Measurements from ENCODE around the gene LBX2.
"Not testable (repeated sequence)": the region's sequence is repeated elsewhere in the genome, so short reads cannot be mapped to it uniquely, and the experiment has no call there.

LBX2 gene

DNA sequence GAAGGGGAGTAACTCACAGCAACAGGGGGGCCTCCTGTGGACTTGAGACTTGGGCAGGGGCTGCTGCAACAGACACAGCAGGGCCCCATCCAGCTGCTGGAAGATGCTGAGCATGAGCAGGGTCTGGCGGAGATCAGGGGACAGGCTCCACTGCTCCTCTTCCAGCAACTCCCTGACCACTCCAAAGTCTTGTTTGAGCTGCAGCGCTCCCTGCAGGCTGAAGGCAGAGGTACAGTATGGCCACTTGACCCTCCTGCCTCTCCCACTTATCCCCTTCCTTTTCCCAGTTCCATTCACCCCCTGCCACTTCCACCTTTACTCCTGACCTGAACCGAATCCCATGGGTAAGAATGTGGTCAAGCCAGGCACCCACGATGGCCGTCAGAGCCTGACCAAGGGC, 24.5 kb downstream of the LBX2 start:
- Histone ChIP-seq H3K27me3 (ENCODE audit: control insufficient read depth, insufficient read depth, low read length) (no peaks in the 10 kb centered on the region), H3K9ac (ENCODE audit: low read depth, low read length) (no peak overlapping the region)

DNA sequence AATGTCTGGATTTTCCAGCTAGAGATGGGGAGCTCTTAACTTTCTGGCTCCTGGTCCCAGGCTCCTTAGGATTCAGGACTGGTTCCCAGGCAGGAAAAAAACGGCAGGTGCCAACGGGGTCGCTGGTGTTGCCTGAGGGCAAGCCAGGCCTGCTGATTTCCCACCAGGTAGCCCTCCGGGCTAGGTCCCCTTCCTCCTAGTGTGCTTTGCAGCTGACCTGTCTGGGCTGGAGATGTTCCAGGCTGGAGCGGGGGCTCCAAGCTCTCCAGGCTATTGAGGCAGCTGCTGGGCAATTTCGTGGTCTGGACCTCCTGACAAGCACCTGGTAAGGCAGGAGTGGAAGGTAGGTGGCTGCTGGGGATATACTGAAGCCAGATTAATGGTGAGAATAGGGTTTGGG, 24.9 kb downstream of the LBX2 start:
- no peaks in the 10 kb centered on the region for H3K9me3 ChIP-seq (ENCODE audit: control insufficient read depth, insufficient read depth, low read length)

More for the DNA sequence above, 24.5 kb downstream of the LBX2 start:
- peaks cover 36% of the 10 kb centered on the region for H3K36me3 ChIP-seq (ENCODE audit: control insufficient read depth, insufficient read depth, low read length)
- no peaks in the 10 kb centered on the region for H3K9me3 ChIP-seq (ENCODE audit: control insufficient read depth, insufficient read depth, low read length)
- H3K27ac ChIP-seq (ENCODE audit: low read depth, low read length), result no peak overlapping the region
- no peak overlapping the region for H3K4me3 ChIP-seq (ENCODE audit: low read depth, low read length)
- peaks cover 10% of the 10 kb centered on the region; the same call in 1 of the 2 replicates for H3K4me1 ChIP-seq (ENCODE audit: control insufficient read depth, insufficient read depth, low read length)

DNA sequence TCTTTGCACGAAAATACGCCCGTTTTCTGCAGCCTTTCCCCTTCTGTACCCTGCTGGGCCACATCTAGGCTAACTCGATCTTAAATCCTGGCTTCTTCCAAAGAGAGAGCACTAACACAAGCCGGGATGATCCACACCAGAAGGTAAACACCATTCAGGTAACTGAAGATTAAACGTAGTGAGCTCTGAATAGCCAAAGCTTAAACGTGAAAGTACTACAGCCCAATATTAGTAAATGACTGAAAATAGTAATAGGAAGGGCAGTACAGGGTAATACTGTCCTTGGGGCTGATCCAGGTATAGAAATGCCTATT, 26.5 kb downstream of the LBX2 start:
- Histone ChIP-seq H3K27me3 (ENCODE audit: control insufficient read depth, insufficient read depth, low read length) (no peaks in the 10 kb centered on the region), H3K27ac (ENCODE audit: low read depth, low read length) (peak overlapping the region; percentile 95), H3K9ac (ENCODE audit: low read depth, low read length) (peak overlapping the region; percentile 81), H3K4me1 (ENCODE audit: control insufficient read depth, insufficient read depth, low read length) (peaks cover 10% of the 10 kb centered on the region; the same call in 1 of the 2 replicates), H3K36me3 (ENCODE audit: control insufficient read depth, insufficient read depth, low read length) (peaks cover 27% of the 10 kb centered on the region), H3K9me3 (ENCODE audit: control insufficient read depth, insufficient read depth, low read length) (no peaks in the 10 kb centered on the region), H3K4me3 (ENCODE audit: low read depth, low read length) (peak overlapping the region; percentile 99)

More for the DNA sequence above, 24.9 kb downstream of the LBX2 start:
- Histone ChIP-seq H3K36me3 (ENCODE audit: control insufficient read depth, insufficient read depth, low read length) (peaks cover 31% of the 10 kb centered on the region), H3K9ac (ENCODE audit: low read depth, low read length) (no peak overlapping the region), H3K4me1 (ENCODE audit: control insufficient read depth, insufficient read depth, low read length) (peaks cover 10% of the 10 kb centered on the region; the same call in 1 of the 2 replicates), H3K27me3 (ENCODE audit: control insufficient read depth, insufficient read depth, low read length) (no peaks in the 10 kb centered on the region), H3K27ac (ENCODE audit: low read depth, low read length) (no peak overlapping the region), H3K4me3 (ENCODE audit: low read depth, low read length) (no peak overlapping the region)

DNA sequence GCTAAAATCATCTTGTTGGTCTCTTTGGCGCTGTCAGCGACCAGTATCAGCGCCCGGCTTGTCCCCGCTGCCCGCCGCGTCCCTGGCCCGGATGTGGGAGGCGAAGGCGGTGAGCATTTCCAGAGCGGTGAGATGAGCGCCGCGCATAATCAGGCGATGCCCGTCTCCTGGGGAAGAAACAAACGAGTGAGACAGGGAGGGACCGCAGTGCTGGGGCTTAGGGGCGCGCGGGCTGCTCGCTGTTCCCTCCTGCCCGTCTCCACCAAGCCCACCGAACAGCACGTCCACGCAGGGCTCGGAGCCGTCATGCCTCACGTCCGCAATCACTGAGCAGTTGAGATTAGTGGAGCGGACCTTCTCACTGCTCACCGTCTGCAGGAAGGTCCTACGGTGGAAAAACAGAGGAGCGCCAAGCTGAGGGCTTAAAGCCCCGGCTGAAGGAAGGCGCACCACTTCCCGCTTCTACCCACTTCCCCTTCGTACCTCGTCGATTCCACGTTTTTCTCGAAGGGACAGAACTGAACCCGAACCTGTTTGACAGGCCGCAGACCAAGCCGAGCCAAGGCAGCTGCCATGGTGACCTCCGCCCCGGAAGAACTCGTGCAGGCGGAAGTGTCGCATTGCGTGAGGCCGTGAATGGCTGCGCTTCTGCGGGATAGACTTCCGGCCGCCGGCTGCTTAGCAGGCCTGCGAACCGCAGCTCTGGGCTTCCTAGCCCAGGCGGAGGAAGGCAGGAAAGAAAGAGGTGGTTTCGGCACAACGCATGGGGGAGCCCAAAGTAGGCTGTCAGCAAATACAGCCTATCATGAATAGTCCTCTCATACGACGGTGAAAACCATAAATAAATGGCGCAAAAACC, 27.1 kb downstream of the LBX2 start, which contains the start of gene MRPL53:
MRPL53 (minus strand) TSS at position 595 of the 859 bp plus-strand sequence; CDS start at position 575, 20 bp downstream.
- no peaks in the 10 kb centered on the region for H3K27me3 ChIP-seq (ENCODE audit: control insufficient read depth, insufficient read depth, low read length)
- peak within 1 kb of the TSS; percentile 95 for H3K27ac ChIP-seq (ENCODE audit: low read depth, low read length)
- H3K4me1 ChIP-seq (ENCODE audit: control insufficient read depth, insufficient read depth, low read length), result peaks cover 10% of the 10 kb centered on the region; the same call in 1 of the 2 replicates
- H3K4me3 ChIP-seq (ENCODE audit: low read depth, low read length), result peak within 1 kb of the TSS; percentile 99
- H3K36me3 ChIP-seq (ENCODE audit: control insufficient read depth, insufficient read depth, low read length), result peaks cover 22% of the 10 kb centered on the region
- H3K9me3 ChIP-seq (ENCODE audit: control insufficient read depth, insufficient read depth, low read length), result no peaks in the 10 kb centered on the region
- peak within 1 kb of the TSS; percentile 81 for H3K9ac ChIP-seq (ENCODE audit: low read depth, low read length)

DNA sequence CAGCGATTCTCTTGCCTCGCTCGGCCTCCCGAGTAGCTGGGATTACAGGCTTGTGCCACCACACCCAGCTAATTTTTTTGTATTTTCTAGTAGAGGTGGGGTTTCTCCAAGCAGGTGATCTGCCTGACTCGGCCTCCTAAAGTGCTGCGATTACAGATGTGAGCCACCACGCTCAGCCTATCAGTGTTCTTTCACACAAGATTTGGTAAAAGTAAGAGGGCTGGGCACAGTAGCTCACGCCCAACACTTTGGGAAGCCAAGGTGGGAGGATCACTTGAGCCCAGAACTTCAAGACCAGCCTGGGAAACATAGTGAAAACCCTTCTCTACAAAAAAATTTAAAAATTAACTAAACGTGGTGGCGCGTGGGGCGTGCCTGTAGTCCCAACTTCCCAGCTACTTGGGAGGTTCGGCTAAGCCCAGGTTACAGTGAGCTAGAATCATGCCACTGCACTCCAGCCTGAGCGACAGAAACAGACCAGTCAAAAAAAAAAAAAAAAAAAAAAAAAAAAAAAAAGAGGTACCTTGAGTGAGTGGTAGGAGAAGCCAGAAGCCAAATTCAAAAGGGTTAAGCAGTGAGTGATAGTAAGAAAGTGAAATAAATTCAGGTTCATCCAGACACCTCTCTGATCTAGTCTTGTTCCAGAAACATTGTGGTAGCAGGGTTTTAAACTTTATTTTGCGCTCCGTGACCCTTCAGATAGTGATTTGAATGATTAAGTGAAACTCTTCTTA, 27.9 kb downstream of the LBX2 start:
- Histone ChIP-seq H3K27ac (ENCODE audit: low read depth, low read length) (peak overlapping the region; percentile 95), H3K9me3 (ENCODE audit: control insufficient read depth, insufficient read depth, low read length) (no peaks in the 10 kb centered on the region), H3K4me3 (ENCODE audit: low read depth, low read length) (peak overlapping the region; percentile 99), H3K36me3 (ENCODE audit: control insufficient read depth, insufficient read depth, low read length) (peaks cover 17% of the 10 kb centered on the region), H3K9ac (ENCODE audit: low read depth, low read length) (peak overlapping the region; percentile 81), H3K4me1 (ENCODE audit: control insufficient read depth, insufficient read depth, low read length) (peaks cover 10% of the 10 kb centered on the region; the same call in 1 of the 2 replicates), H3K27me3 (ENCODE audit: control insufficient read depth, insufficient read depth, low read length) (no peaks in the 10 kb centered on the region)

DNA sequence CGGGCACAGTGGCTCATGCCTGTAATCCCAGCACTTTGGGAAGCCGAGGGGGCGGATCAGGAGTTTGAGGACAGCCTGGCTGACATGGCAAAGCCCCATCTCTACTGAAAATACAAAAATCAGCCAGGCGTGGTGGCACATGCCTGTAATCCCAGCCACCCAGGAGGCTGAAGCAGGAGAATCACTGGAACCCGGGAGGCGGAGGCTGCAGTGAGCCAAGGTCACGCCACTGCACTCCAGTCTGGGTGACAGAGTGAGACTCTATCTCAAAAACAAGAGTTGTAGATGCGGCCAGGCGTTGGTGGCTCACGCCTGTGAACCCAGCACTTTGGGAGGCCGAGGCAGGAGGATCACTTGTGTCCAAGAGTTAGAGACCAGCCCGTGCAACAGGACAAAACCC, 28.7 kb downstream of the LBX2 start:
- H3K4me3 ChIP-seq (ENCODE audit: low read depth, low read length), result not testable (repeated sequence)
- H3K4me1 ChIP-seq (ENCODE audit: control insufficient read depth, insufficient read depth, low read length), result peaks cover 13% of the 10 kb centered on the region; the same call in 1 of the 2 replicates

DNA sequence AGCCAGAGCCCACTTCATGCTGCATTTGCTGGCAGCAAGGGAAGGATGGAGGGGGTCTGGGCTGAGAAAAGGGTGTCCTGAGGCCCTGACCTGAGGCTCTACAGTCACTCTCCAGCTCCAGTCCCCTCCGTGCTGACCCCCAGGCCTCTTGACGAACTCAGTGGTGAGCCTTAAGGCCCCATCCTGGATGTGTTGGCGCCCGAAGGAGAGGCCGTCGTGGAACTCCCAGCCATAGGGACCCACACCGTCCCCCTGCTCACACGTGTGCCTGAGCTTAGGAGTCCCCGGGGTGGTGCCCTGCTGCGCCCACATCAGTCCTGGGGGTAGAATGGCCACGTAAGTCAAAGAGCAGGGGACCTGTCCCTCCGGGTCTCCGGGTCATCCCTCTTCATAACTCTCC, 35.0 kb downstream of the LBX2 start:
- Histone ChIP-seq H3K4me1 (ENCODE audit: control insufficient read depth, insufficient read depth, low read length) (peaks cover 7% of the 10 kb centered on the region), H3K4me3 (ENCODE audit: low read depth, low read length) (peak overlapping the region; percentile 82), H3K9me3 (ENCODE audit: control insufficient read depth, insufficient read depth, low read length) (no peaks in the 10 kb centered on the region), H3K9ac (ENCODE audit: low read depth, low read length) (peak overlapping the region; percentile 32), H3K36me3 (ENCODE audit: control insufficient read depth, insufficient read depth, low read length) (peaks cover 15% of the 10 kb centered on the region), H3K27ac (ENCODE audit: low read depth, low read length) (no peak overlapping the region), H3K27me3 (ENCODE audit: control insufficient read depth, insufficient read depth, low read length) (no peaks in the 10 kb centered on the region)

More for the DNA sequence above, 28.7 kb downstream of the LBX2 start:
- not testable (repeated sequence) for H3K9me3 ChIP-seq (ENCODE audit: control insufficient read depth, insufficient read depth, low read length); H3K27me3 ChIP-seq (ENCODE audit: control insufficient read depth, insufficient read depth, low read length); H3K9ac ChIP-seq (ENCODE audit: low read depth, low read length); H3K27ac ChIP-seq (ENCODE audit: low read depth, low read length)
- H3K36me3 ChIP-seq (ENCODE audit: control insufficient read depth, insufficient read depth, low read length), result peaks cover 16% of the 10 kb centered on the region

DNA sequence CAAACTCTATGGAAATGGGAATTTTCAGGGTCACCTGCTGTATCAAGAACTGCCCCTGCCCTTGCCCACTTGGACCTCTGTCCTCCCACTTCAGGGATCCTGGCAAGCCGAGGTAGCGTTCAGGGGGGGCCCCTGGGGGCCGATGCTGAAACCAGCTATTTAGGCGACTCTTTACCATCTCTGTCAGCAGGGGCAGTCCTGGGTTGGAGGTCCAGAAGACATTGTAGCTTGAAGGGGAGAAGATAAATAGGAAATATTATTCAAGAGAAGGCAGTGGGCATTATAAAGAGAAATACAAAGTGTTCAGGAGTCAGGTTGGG, 36.7 kb downstream of the LBX2 start:
- no peak overlapping the region for H3K27ac ChIP-seq (ENCODE audit: low read depth, low read length)
- no peak overlapping the region for H3K9ac ChIP-seq (ENCODE audit: low read depth, low read length)
- H3K4me1 ChIP-seq (ENCODE audit: control insufficient read depth, insufficient read depth, low read length), result peaks cover 7% of the 10 kb centered on the region
- no peaks in the 10 kb centered on the region for H3K9me3 ChIP-seq (ENCODE audit: control insufficient read depth, insufficient read depth, low read length)
- H3K27me3 ChIP-seq (ENCODE audit: control insufficient read depth, insufficient read depth, low read length), result no peaks in the 10 kb centered on the region
- H3K4me3 ChIP-seq (ENCODE audit: low read depth, low read length), result no peak overlapping the region
- peaks cover 15% of the 10 kb centered on the region for H3K36me3 ChIP-seq (ENCODE audit: control insufficient read depth, insufficient read depth, low read length)

DNA sequence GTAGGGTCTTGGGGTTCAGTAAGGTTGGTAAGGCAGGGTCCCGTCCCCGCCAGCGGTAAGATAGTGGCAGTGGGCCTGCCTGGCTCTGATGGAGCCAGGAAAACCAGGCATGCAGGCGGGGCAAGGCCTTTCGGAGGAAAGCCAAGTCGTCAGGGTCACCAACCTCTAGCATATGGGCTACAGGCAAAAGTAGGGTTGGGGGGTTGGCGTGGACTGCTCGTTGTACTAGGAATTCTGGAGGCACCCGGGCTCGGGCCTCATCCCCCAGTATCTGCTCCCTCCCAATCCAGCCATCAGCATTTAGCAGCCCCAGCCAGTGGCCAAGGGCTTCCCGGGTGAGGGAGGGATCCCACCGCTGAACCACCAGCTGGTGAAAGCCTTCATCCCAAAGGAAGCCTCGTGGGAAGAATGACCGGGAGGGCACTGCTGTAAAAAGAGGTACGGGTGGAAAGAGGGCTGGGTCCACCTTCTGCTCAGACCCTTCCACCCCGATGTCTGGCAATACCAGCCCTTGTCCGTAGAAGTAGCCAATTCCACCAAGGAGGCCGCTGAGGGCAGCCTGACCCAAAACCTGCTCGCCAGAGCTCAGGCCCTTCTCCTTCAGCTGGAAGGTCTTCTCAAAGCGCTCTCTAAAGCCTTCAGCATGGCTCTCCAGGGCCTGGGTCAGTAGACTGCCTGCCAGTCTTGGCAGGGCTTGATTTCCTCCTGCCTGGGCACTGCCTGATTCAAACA, 37.2 kb downstream of the LBX2 start:
- H3K27me3 ChIP-seq (ENCODE audit: control insufficient read depth, insufficient read depth, low read length), result no peaks in the 10 kb centered on the region
- H3K4me3 ChIP-seq (ENCODE audit: low read depth, low read length), result no peak overlapping the region
- H3K36me3 ChIP-seq (ENCODE audit: control insufficient read depth, insufficient read depth, low read length), result peaks cover 15% of the 10 kb centered on the region
- H3K4me1 ChIP-seq (ENCODE audit: control insufficient read depth, insufficient read depth, low read length), result peaks cover 7% of the 10 kb centered on the region
- no peak overlapping the region for H3K27ac ChIP-seq (ENCODE audit: low read depth, low read length)
- H3K9me3 ChIP-seq (ENCODE audit: control insufficient read depth, insufficient read depth, low read length), result no peaks in the 10 kb centered on the region
- H3K9ac ChIP-seq (ENCODE audit: low read depth, low read length), result no peak overlapping the region

DNA sequence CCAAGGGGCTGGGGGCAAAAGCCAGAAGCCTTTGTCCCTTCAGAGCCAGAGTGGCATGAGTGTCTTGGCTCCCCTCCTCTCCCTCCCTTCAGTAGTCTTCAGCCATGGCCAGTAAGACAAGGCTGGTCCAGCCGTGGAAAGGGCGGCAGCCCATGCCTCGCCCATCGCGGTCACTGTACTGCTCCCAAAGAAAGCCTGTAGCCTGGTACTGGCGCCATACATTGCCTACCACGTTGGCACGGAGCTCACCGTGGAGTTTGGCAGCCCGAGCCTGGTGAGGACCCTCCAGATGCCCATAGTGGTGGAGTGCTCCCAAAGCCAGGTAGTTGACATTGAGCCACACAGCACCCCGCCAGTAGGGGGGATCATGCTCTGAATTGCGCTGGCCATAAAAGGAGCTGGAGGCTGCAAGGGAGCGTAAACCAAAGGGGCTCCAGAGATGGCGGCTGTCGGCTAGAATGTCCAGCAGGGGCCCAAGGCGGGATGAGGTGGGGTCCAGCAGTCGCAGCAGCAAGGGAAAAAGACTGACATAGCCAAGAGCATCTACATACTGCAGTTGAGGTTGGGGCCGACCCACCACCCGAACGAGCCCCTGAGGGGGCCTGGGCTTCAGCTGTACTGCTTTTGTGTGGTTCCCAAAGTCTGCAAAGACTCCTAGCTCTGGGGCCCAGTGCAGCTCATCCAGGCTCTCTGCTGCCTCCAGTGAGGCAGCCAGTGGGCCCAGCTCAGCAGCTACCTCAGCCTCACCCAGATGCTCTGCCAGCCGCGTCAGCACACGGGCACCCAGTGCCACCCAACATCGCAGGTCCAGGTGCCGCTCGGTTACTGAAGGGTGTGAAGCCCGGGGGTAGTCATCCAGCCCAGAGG, 38.0 kb downstream of the LBX2 start:
- Histone ChIP-seq H3K9ac (ENCODE audit: low read depth, low read length) (no peak overlapping the region), H3K27me3 (ENCODE audit: control insufficient read depth, insufficient read depth, low read length) (no peaks in the 10 kb centered on the region)

More for the DNA sequence above, 38.0 kb downstream of the LBX2 start:
- Histone ChIP-seq H3K4me3 (ENCODE audit: low read depth, low read length) (no peak overlapping the region), H3K27ac (ENCODE audit: low read depth, low read length) (peak overlapping the region; percentile 38), H3K4me1 (ENCODE audit: control insufficient read depth, insufficient read depth, low read length) (peaks cover 11% of the 10 kb centered on the region), H3K9me3 (ENCODE audit: control insufficient read depth, insufficient read depth, low read length) (no peaks in the 10 kb centered on the region), H3K36me3 (ENCODE audit: control insufficient read depth, insufficient read depth, low read length) (peaks cover 15% of the 10 kb centered on the region)
